Measurements from ENCODE around the gene TEPSIN.

TEPSIN gene

GRCh38 chr17:81195941-81196495 is 42.8 kb downstream of the TEPSIN start:
- TF ChIP-seq MAX (IDR thresholded peaks at IDR 0.05) (no peak), REST (IDR thresholded peaks at IDR 0.05; ENCODE audit: low read depth) (no peak), ZBTB7A (IDR thresholded peaks at IDR 0.05; ENCODE audit: low read depth) (no peak), CREB1 (IDR thresholded peaks at IDR 0.05; ENCODE audit: low read depth) (no peak), YY1 (IDR thresholded peaks at IDR 0.05; ENCODE audit: low read depth) (no peak), TEAD4 (IDR thresholded peaks at IDR 0.05) (no peak), FOXM1 (IDR thresholded peaks at IDR 0.05; ENCODE audit: borderline replicate concordance, low read depth) (no peak), EGR1 (IDR thresholded peaks at IDR 0.05) (no peak), EP300 (IDR thresholded peaks at IDR 0.05; ENCODE audit: borderline replicate concordance) (no peak), CEBPB (IDR thresholded peaks at IDR 0.05) (no peak), USF1 (IDR thresholded peaks at IDR 0.05) (no peak), RAD21 (IDR thresholded peaks at IDR 0.05; ENCODE audit: low read depth) (no peak), NFIC (IDR thresholded peaks at IDR 0.05) (no peak), TAF1 (IDR thresholded peaks at IDR 0.05; ENCODE audit: low read depth) (no peak), TCF12 (IDR thresholded peaks at IDR 0.05; ENCODE audit: low read depth) (no peak)

- TF ChIP-seq MAX (IDR thresholded peaks at IDR 0.05) (no peak), EGR1 (IDR thresholded peaks at IDR 0.05) (no peak), TAF1 (IDR thresholded peaks at IDR 0.05; ENCODE audit: low read depth) (no peak), FOXM1 (IDR thresholded peaks at IDR 0.05; ENCODE audit: borderline replicate concordance, low read depth) (no peak), CREB1 (IDR thresholded peaks at IDR 0.05; ENCODE audit: low read depth) (no peak), YY1 (IDR thresholded peaks at IDR 0.05; ENCODE audit: low read depth) (no peak), TCF12 (IDR thresholded peaks at IDR 0.05; ENCODE audit: low read depth) (no peak)
These were observed 43.6 kb downstream of the TEPSIN start for GRCh38 chr17:81194941-81195901.

GRCh38 chr17:81194225-81194760 is 44.6 kb downstream of the TEPSIN start:
- TF ChIP-seq EP300 (IDR thresholded peaks at IDR 0.05; ENCODE audit: borderline replicate concordance) = no peak
- TF ChIP-seq REST (IDR thresholded peaks at IDR 0.05; ENCODE audit: low read depth) = no peak
- no peak for TF ChIP-seq CREB1 (IDR thresholded peaks at IDR 0.05; ENCODE audit: low read depth)
- TF ChIP-seq NFIC (IDR thresholded peaks at IDR 0.05) = no peak
- TF ChIP-seq YY1 (IDR thresholded peaks at IDR 0.05; ENCODE audit: low read depth) = no peak
- TF ChIP-seq TEAD4 (IDR thresholded peaks at IDR 0.05) = no peak
- no peak for TF ChIP-seq TCF12 (IDR thresholded peaks at IDR 0.05; ENCODE audit: low read depth)
- no peak for TF ChIP-seq EGR1 (IDR thresholded peaks at IDR 0.05)
- TF ChIP-seq CEBPB (IDR thresholded peaks at IDR 0.05) = no peak
- no peak for TF ChIP-seq USF1 (IDR thresholded peaks at IDR 0.05)
- TF ChIP-seq RAD21 (IDR thresholded peaks at IDR 0.05; ENCODE audit: low read depth) = no peak
- no peak for TF ChIP-seq MAX (IDR thresholded peaks at IDR 0.05)
- TF ChIP-seq TAF1 (IDR thresholded peaks at IDR 0.05; ENCODE audit: low read depth) = no peak
- no peak for TF ChIP-seq FOXM1 (IDR thresholded peaks at IDR 0.05; ENCODE audit: borderline replicate concordance, low read depth)
- no peak for TF ChIP-seq ZBTB7A (IDR thresholded peaks at IDR 0.05; ENCODE audit: low read depth)

- TF ChIP-seq REST (IDR thresholded peaks at IDR 0.05; ENCODE audit: low read depth) (no peak), ZBTB7A (IDR thresholded peaks at IDR 0.05; ENCODE audit: low read depth) (no peak), CREB1 (IDR thresholded peaks at IDR 0.05; ENCODE audit: low read depth) (no peak), RAD21 (IDR thresholded peaks at IDR 0.05; ENCODE audit: low read depth) (no peak)
These were observed 45.2 kb downstream of the TEPSIN start for GRCh38 chr17:81193470-81194224.

Data from Ishikawa (cell line).